Pancreas (tissue), 10 donors: ENCODE measurements around the gene MAN2A1. TPM values are rescaled to one million over a fixed set of nuclear protein-coding genes. Genes with fewer than 3 reads are reported as not detected.
A peak's percentile ranks its signal among the peaks of the same experiment; 100 is the strongest.
"Not testable (repeated sequence)": the region's sequence is repeated elsewhere in the genome, so short reads cannot be mapped to it uniquely, and the experiment has no call there.

Experiments used
- ATAC-seq, 4 donors: fragments of 200-7000 bp; cut with Tn5 transposase; one replicate each; pipeline versions ENCODE4 v1.8.0 to v1.9.1; 2020; ENCODE audit warnings: mild to moderate bottlenecking in 4 of 4, moderate library complexity in 4 of 4
- DNase-seq, 6 donors: peaks; one replicate each; pipeline ENCODE4 v3.0.0-alpha.2; 2020
- FAIRE-seq: peaks from 2 replicates; lab custom pipeline; 2012; peaks lifted over from hg19 to GRCh38; lab: Jason Lieb, UNC
- H3K27ac ChIP-seq, 4 donors: fragments of 200-600 bp; sonication (generic); 1 replicate in 3 of 4; 2 replicates in 1 of 4; pipeline versions ENCODE4 v1.5.0 to v1.8.0; 2020
- H3K27me3 ChIP-seq, 4 donors: fragments of 200-600 bp; one replicate each; pipeline ENCODE4 v1.8.0; 2021
- H3K36me3 ChIP-seq, 3 donors: fragments of 200-600 bp; sonication (generic) in 1 of 3; one replicate each; pipeline versions ENCODE4 v1.5.0 to v1.8.0; 2020 to 2021
- H3K4me1 ChIP-seq, 3 donors: fragments of 200-600 bp; one replicate each; pipeline ENCODE4 v1.8.0; 2021
- H3K4me3 ChIP-seq, 4 donors: fragments of 200-600 bp; sonication (generic) in 2 of 4; one replicate each; pipeline versions ENCODE4 v1.5.0 to v1.8.0; 2020 to 2021
- H3K9me3 ChIP-seq, 4 donors: fragments of 200-600 bp; one replicate each; pipeline ENCODE4 v1.8.0; 2021
- WGBS, 2 donors: extraction: QIAGEN DNeasy Blood & Tissue Kit; methylation state at CpG; one replicate each; pipeline ENCODE4 v1.1.7; 2013; 5-methylcytosine and 5-hydroxymethylcytosine counted together
- intact Hi-C, 3 donors: fragments of 100-400 bp; cut with DNase I; formaldehyde crosslinking; loops; one replicate each; pipeline versions ENCODE4 v1.11.1 to v1.14.2; 2022
- polyA plus RNA-seq, 2 donors: library from polyadenylated mRNA; stranded (reverse); fragments of 200-250 nt; gene quantifications; one replicate each; pipeline ENCODE4 v1.2.3, GENCODE V29; 2013
- total RNA-seq, 6 donors: library from RNA; stranded (reverse); fragmentation: NEBNext Ultra II Directional in 4 of 6; extraction: Animal tissue kit (Norgen Biotek cat#: 25700) in 4 of 6; gene quantifications; one replicate each; pipeline versions ENCODE4 v1.2.1 to v1.2.4, GENCODE V29; 2021 to 2023
- TF ChIP-seq, protein P1 (sequence below), 4 donors: fragments of 200-600 bp; sonication (generic) in 3 of 4; IDR thresholded peaks; one replicate each; pipeline versions ENCODE4 v1.5.0 to v1.8.0; 2021; ENCODE audit warnings: antibody characterized with exemption in 4 of 4
- donor health status: healthy with polysubstance abuse.
- donor health status: DM: no; HTN: no; CAD: no; lungs with moderate emphysema.
- donor health status: DM: no; HTN: no; CAD: no.
- donor health status: control.
- donor health status: control.
- donor health status: Bipolar disorder and iron deficiency.
- donor health status: DM: yes; HTN: yes; CAD: no.
- donor health status: DM: no; HTN: no; CAD: no.
- donor health status: DM: no; HTN: no; CAD: no.
- donor health status: DM: yes; HTN: yes; CAD: no.

MAN2A1 gene
- total and polyA plus RNA-seq, 8 donors = 8.5 to 49.4 (median 36.6) TPM

DNA sequence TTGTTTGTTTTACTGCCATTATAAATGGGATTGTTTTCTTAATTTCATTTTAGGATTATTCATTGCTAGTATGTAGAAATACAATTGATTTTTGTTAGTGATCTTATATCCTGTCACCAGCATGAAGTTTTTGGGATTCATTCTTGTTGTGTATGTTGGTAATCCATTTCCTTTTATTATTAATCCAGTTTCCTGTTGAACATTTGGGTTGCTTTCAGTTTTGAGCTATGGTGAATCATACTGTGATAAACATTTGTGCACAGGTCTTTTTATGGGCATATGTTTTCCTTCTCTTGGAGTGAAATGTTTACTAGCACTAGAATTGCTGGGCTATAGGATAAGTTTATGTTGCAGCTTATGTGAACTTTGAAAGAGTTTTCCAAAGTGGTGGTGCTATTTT lies 69.6 kb downstream of the MAN2A1 start:
- ATAC-seq (peak in 2 of 4 donors; percentile 54 to 60), FAIRE-seq (no peak)

GRCh38 chr5:109760130-109760529 lies 70.4 kb downstream of the MAN2A1 start:
- intact Hi-C loops, DNase-seq: not testable (repeated sequence)
- 95 to 99% methylated on average over 4 of the region's 4 CpGs for WGBS, 2 donors

More for the DNA sequence above, 69.6 kb downstream of the MAN2A1 start:
- DNase-seq = no peak
- TF ChIP-seq, protein P1, sequence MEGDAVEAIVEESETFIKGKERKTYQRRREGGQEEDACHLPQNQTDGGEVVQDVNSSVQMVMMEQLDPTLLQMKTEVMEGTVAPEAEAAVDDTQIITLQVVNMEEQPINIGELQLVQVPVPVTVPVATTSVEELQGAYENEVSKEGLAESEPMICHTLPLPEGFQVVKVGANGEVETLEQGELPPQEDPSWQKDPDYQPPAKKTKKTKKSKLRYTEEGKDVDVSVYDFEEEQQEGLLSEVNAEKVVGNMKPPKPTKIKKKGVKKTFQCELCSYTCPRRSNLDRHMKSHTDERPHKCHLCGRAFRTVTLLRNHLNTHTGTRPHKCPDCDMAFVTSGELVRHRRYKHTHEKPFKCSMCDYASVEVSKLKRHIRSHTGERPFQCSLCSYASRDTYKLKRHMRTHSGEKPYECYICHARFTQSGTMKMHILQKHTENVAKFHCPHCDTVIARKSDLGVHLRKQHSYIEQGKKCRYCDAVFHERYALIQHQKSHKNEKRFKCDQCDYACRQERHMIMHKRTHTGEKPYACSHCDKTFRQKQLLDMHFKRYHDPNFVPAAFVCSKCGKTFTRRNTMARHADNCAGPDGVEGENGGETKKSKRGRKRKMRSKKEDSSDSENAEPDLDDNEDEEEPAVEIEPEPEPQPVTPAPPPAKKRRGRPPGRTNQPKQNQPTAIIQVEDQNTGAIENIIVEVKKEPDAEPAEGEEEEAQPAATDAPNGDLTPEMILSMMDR (IDR thresholded peaks at IDR 0.05) = no peak
- peaks cover 0 to 3% (median 0%) of the 10 kb centered on the region in 3 donors for H3K36me3 ChIP-seq
- peaks cover 0 to 8% (median 7%) of the 10 kb centered on the region in 3 donors for H3K4me1 ChIP-seq
- H3K27ac ChIP-seq = peak overlapping the region in 2 of 4 donors; percentile 2 to 39
- H3K27me3 ChIP-seq = no peaks in the 10 kb centered on the region
- intact Hi-C loops = no loop called here
- H3K9me3 ChIP-seq = no peaks in the 10 kb centered on the region
- no peak overlapping the region for H3K4me3 ChIP-seq

GRCh38 chr5:109762821-109763220 lies 73.1 kb downstream of the MAN2A1 start:
- no peaks in the 10 kb centered on the region for H3K27me3 ChIP-seq
- intact Hi-C loops = no loop called here
- FAIRE-seq (no peak), ATAC-seq (no peak), DNase-seq (no peak)
- H3K36me3 ChIP-seq = peaks cover 0 to 3% (median 0%) of the 10 kb centered on the region in 3 donors
- H3K27ac ChIP-seq = no peak overlapping the region
- TF ChIP-seq, protein P1 (IDR thresholded peaks at IDR 0.05) = no peak
- H3K4me1 ChIP-seq = peaks cover 0 to 7% (median 4%) of the 10 kb centered on the region in 3 donors
- no peaks in the 10 kb centered on the region for H3K9me3 ChIP-seq
- WGBS, 2 donors = 91 to 99% methylated on average over 1 of the region's 1 CpG
- no peak overlapping the region for H3K4me3 ChIP-seq

More at GRCh38 chr5:109760130-109760529, 70.4 kb downstream of the MAN2A1 start:
- FAIRE-seq, H3K4me3 ChIP-seq, H3K27me3 ChIP-seq, H3K36me3 ChIP-seq, H3K27ac ChIP-seq, H3K9me3 ChIP-seq, ATAC-seq, H3K4me1 ChIP-seq: not testable (repeated sequence)

DNA sequence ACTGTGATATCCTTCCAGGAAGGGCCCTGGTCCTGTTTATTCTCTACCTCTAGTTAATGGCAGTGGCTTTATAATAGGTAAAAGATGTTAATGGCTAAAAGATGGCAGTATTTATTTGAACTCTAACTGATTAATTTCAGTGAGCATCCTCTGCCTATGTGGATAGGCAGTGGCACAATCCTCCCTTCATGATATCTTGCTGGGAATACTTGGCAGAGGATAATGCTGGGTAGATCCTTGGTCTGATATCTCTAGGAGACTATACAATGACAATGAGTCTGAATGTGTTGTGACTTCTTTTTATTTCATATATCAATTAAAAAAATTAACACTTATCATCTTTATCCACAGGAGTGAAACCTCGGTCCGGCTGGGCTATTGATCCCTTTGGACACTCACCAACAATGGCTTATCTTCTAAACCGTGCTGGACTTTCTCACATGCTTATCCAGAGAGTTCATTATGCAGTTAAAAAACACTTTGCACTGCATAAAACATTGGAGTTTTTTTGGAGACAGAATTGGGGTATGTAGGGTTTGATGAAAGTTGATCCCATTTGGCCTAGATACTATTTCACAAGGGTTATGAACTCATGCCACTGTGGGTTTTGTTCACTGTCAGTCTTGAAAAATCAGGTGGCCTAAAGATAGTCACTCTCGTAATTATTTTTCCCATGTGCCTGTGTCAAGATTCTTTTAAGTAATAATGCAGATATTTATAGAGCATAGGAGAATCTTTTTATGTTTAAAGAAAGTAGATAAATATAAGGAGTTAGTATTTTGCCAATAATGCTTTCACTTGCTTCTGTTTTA lies 77.7 kb downstream of the MAN2A1 start:
- no peak for FAIRE-seq
- no peaks in the 10 kb centered on the region for H3K27me3 ChIP-seq
- H3K36me3 ChIP-seq = peaks cover 0 to 3% (median 0%) of the 10 kb centered on the region in 3 donors
- no peak overlapping the region for H3K4me3 ChIP-seq
- WGBS, 2 donors = 33 to 43% methylated on average over 4 of the region's 4 CpGs
- DNase-seq = no peak
- no peak for ATAC-seq
- intact Hi-C loops = no loop called here
- no peaks in the 10 kb centered on the region for H3K4me1 ChIP-seq
- no peaks in the 10 kb centered on the region for H3K9me3 ChIP-seq
- H3K27ac ChIP-seq = no peak overlapping the region
- TF ChIP-seq, protein P1 (IDR thresholded peaks at IDR 0.05) = no peak

DNA sequence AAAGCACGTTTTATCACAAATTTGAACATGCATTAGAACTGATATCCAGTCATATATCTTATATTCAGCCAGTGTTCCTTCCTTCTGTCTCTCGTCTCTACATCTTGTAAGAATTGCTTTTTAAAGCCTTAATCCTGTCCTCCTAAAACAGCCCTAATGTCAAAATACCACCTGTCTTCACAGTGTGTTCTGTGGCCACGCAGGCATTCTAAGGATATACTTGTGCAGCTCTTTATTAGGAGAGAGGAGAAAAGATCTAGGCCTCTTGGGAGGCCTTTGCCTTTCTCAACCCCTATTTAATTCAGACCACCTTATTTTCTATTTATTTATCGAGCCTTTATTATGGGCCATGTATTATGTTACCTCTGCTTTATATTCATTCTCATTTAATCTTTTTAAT lies 78.3 kb downstream of the MAN2A1 start:
- no peaks in the 10 kb centered on the region for H3K36me3 ChIP-seq
- H3K4me1 ChIP-seq = no peaks in the 10 kb centered on the region
- 87 to 91% methylated on average over 4 of the region's 4 CpGs for WGBS, 2 donors
- H3K4me3 ChIP-seq = no peak overlapping the region
- ATAC-seq (no peak), DNase-seq (no peak), FAIRE-seq (no peak)
- H3K9me3 ChIP-seq = no peaks in the 10 kb centered on the region
- TF ChIP-seq, protein P1 (IDR thresholded peaks at IDR 0.05) = no peak
- no peak overlapping the region for H3K27ac ChIP-seq
- intact Hi-C loops = no loop called here
- H3K27me3 ChIP-seq = no peaks in the 10 kb centered on the region
